PFSK-1 (cell line): ENCODE data around the gene S100A1.

Experiments used
- FOXP2 ChIP-seq: optimal IDR thresholded peaks from 2 replicates; pipeline ENCODE3; 2011; ENCODE audit warnings: borderline replicate concordance, control low read depth, inconsistent platforms; ENCODE audit not compliant: insufficient read depth; ENCODE audit errors: extremely low read length, extremely low read depth
- POLR2AphosphoS5 ChIP-seq: IDR thresholded peaks from 2 replicates; pipeline ENCODE4 v1.6.1; 2012; ENCODE audit warnings: low read depth, mild to moderate bottlenecking, control low read depth, low read length, moderate library complexity
- REST ChIP-seq, 2 experiments: IDR thresholded peaks; 2 replicates each; pipeline versions ENCODE4 v1.6.1 to v1.8.0; 2011 to 2012; ENCODE audit warnings: low read depth in 2 of 2, low read length in 2 of 2, control low read depth in 1 of 2, inconsistent platforms in 1 of 2, mild to moderate bottlenecking in 1 of 2, moderate library complexity in 1 of 2; ENCODE audit not compliant: insufficient read depth in 1 of 2
- SIN3A ChIP-seq: IDR thresholded peaks from 2 replicates; pipeline ENCODE4 v1.6.1; 2012; ENCODE audit warnings: mild to moderate bottlenecking, low read length, moderate library complexity, borderline replicate concordance; ENCODE audit not compliant: insufficient read depth
- TAF1 ChIP-seq: IDR thresholded peaks from 2 replicates; pipeline ENCODE4 v1.6.1; 2012; ENCODE audit warnings: low read length, control low read depth, borderline replicate concordance; ENCODE audit not compliant: insufficient read depth

GRCh38 chr1:153611356-153611755, 16.9 kb upstream of the S100A1 start:
- TF ChIP-seq POLR2AphosphoS5 = no peak
- no peak for TF ChIP-seq REST (IDR thresholded peaks at IDR 0.05; ENCODE audit: insufficient read depth in 1 of 2, low read depth in 2 of 2, low read length in 2 of 2)
- no peak for TF ChIP-seq TAF1
- TF ChIP-seq SIN3A = no peak
- TF ChIP-seq FOXP2 = no peak
